Esophagus squamous epithelium (tissue), 4 donors: ENCODE measurements around the gene CACNA1I.

ENCODE experiments used
- POLR2A ChIP-seq, 4 donors: fragments of 450-650 bp; IDR thresholded peaks; one replicate each; pipeline ENCODE4 v1.6.1; 2017; ENCODE audit warnings: antibody characterized with exemption in 4 of 4, mild to moderate bottlenecking in 4 of 4, moderate library complexity in 3 of 4
- TF ChIP-seq, protein P1 (sequence below), 6 experiments: fragments of 450-650 bp in 4 of 6; fragments of 200-600 bp in 2 of 6; sonication (generic) in 2 of 6; IDR thresholded peaks; one replicate each; pipeline ENCODE4 v1.5.1; 2016 to 2019; ENCODE audit warnings: antibody characterized with exemption in 6 of 6, mild to moderate bottlenecking in 4 of 6, moderate library complexity in 4 of 6

GRCh38 chr22:39697790-39698430 is 127.4 kb downstream of the CACNA1I start:
- TF ChIP-seq, protein P1, sequence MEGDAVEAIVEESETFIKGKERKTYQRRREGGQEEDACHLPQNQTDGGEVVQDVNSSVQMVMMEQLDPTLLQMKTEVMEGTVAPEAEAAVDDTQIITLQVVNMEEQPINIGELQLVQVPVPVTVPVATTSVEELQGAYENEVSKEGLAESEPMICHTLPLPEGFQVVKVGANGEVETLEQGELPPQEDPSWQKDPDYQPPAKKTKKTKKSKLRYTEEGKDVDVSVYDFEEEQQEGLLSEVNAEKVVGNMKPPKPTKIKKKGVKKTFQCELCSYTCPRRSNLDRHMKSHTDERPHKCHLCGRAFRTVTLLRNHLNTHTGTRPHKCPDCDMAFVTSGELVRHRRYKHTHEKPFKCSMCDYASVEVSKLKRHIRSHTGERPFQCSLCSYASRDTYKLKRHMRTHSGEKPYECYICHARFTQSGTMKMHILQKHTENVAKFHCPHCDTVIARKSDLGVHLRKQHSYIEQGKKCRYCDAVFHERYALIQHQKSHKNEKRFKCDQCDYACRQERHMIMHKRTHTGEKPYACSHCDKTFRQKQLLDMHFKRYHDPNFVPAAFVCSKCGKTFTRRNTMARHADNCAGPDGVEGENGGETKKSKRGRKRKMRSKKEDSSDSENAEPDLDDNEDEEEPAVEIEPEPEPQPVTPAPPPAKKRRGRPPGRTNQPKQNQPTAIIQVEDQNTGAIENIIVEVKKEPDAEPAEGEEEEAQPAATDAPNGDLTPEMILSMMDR (IDR thresholded peaks at IDR 0.05), result no peak
- TF ChIP-seq POLR2A (IDR thresholded peaks at IDR 0.05), result no peak
